ENCODE data around the gene SEPTIN5. TPM values are rescaled to one million over a fixed set of nuclear protein-coding genes. Genes with fewer than 3 reads are reported as not detected.
A peak's percentile ranks its signal among the peaks of the same experiment; 100 is the strongest.

Gene SEPTIN5
- total RNA-seq, 1 donor from 2014 or later, result 7.3 TPM

- Histone ChIP-seq H3K27me3 (ENCODE audit: insufficient read depth, low read length) (no peaks in the 10 kb centered on the region), H3K9ac (ENCODE audit: low read length) (no peak overlapping the region), H2AFZ (ENCODE audit: low read depth, low read length) (no peak overlapping the region), H3K79me2 (ENCODE audit: insufficient read depth, low read length) (peaks cover 23% of the 10 kb centered on the region), H3K27ac (ENCODE audit: low read depth, low read length) (no peak overlapping the region), H3K4me2 (ENCODE audit: low read length) (no peak overlapping the region), H3K4me1 (ENCODE audit: insufficient read depth, low read length) (peaks cover 19% of the 10 kb centered on the region), H3K36me3 (ENCODE audit: insufficient read depth, low read length) (peaks cover 5% of the 10 kb centered on the region), H4K20me1 (ENCODE audit: insufficient read depth, low read length) (peaks cover 40% of the 10 kb centered on the region), H3K9me3 (ENCODE audit: insufficient read depth, low read depth, low read length) (no peaks in the 10 kb centered on the region), H3K4me3 (ENCODE audit: insufficient read depth, low read depth, low read length) (no peak overlapping the region)
- no peak for DNase-seq (ENCODE audit: low read depth)
- H3K27me3 Mint-ChIP-seq (ENCODE audit: low read depth, unreplicated experiment), result peaks cover 51% of the 10 kb centered on the region
- peaks cover 6% of the 10 kb centered on the region for H3K9me3 Mint-ChIP-seq (ENCODE audit: unreplicated experiment)
- TF ChIP-seq CTCF (IDR thresholded peaks at IDR 0.05; ENCODE audit: insufficient read depth, low read depth, low read length) (no peak), EZH2 (IDR thresholded peaks at IDR 0.05; ENCODE audit: insufficient read depth, low read length) (no peak)
- FAIRE-seq, result no peak
- peaks cover 2% of the 10 kb centered on the region for H3K4me1 Mint-ChIP-seq (ENCODE audit: low read depth, unreplicated experiment)
- H3K36me3 Mint-ChIP-seq (ENCODE audit: low read depth, unreplicated experiment), result peaks cover 11% of the 10 kb centered on the region
- no peak overlapping the region for H3K27ac Mint-ChIP-seq (ENCODE audit: unreplicated experiment)
- H3K4me3 Mint-ChIP-seq (ENCODE audit: unreplicated experiment), result no peak overlapping the region
Observed at GRCh38 chr22:19716829-19717105, 2.5 kb downstream of the SEPTIN5 start.

- Mint-ChIP-seq H3K36me3 (ENCODE audit: low read depth, unreplicated experiment) (peaks cover 11% of the 10 kb centered on the region), H3K27me3 (ENCODE audit: low read depth, unreplicated experiment) (peaks cover 48% of the 10 kb centered on the region), H3K27ac (ENCODE audit: unreplicated experiment) (no peak overlapping the region), H3K4me1 (ENCODE audit: low read depth, unreplicated experiment) (peaks cover 2% of the 10 kb centered on the region), H3K4me3 (ENCODE audit: unreplicated experiment) (no peak overlapping the region), H3K9me3 (ENCODE audit: unreplicated experiment) (peaks cover 6% of the 10 kb centered on the region)
- peaks cover 19% of the 10 kb centered on the region for H3K4me1 ChIP-seq (ENCODE audit: insufficient read depth, low read length)
- TF ChIP-seq EZH2 (IDR thresholded peaks at IDR 0.05; ENCODE audit: insufficient read depth, low read length) (no peak), CTCF (IDR thresholded peaks at IDR 0.05; ENCODE audit: insufficient read depth, low read depth, low read length) (no peak)
- DNase-seq (ENCODE audit: low read depth) (no peak), FAIRE-seq (no peak)
- H3K36me3 ChIP-seq (ENCODE audit: insufficient read depth, low read length), result peaks cover 5% of the 10 kb centered on the region
- H3K9me3 ChIP-seq (ENCODE audit: insufficient read depth, low read depth, low read length), result no peaks in the 10 kb centered on the region
- peaks cover 40% of the 10 kb centered on the region for H4K20me1 ChIP-seq (ENCODE audit: insufficient read depth, low read length)
- H2AFZ ChIP-seq (ENCODE audit: low read depth, low read length), result no peak overlapping the region
- peak overlapping the region; percentile 92 for H3K4me2 ChIP-seq (ENCODE audit: low read length)
- H3K27me3 ChIP-seq (ENCODE audit: insufficient read depth, low read length), result no peaks in the 10 kb centered on the region
- H3K79me2 ChIP-seq (ENCODE audit: insufficient read depth, low read length), result peaks cover 23% of the 10 kb centered on the region
- H3K9ac ChIP-seq (ENCODE audit: low read length), result no peak overlapping the region
- no peak overlapping the region for H3K27ac ChIP-seq (ENCODE audit: low read depth, low read length)
- no peak overlapping the region for H3K4me3 ChIP-seq (ENCODE audit: insufficient read depth, low read depth, low read length)
Observed at GRCh38 chr22:19717181-19717580, 2.9 kb downstream of the SEPTIN5 start.

- peaks cover 6% of the 10 kb centered on the region for H3K9me3 Mint-ChIP-seq (ENCODE audit: unreplicated experiment)
- Histone ChIP-seq H3K36me3 (ENCODE audit: insufficient read depth, low read length) (peaks cover 5% of the 10 kb centered on the region), H3K4me1 (ENCODE audit: insufficient read depth, low read length) (peaks cover 19% of the 10 kb centered on the region), H3K27ac (ENCODE audit: low read depth, low read length) (no peak overlapping the region), H4K20me1 (ENCODE audit: insufficient read depth, low read length) (peaks cover 46% of the 10 kb centered on the region), H3K27me3 (ENCODE audit: insufficient read depth, low read length) (no peaks in the 10 kb centered on the region), H3K4me3 (ENCODE audit: insufficient read depth, low read depth, low read length) (peak overlapping the region; percentile 63), H2AFZ (ENCODE audit: low read depth, low read length) (peak overlapping the region; percentile 90), H3K9me3 (ENCODE audit: insufficient read depth, low read depth, low read length) (no peaks in the 10 kb centered on the region), H3K79me2 (ENCODE audit: insufficient read depth, low read length) (peaks cover 23% of the 10 kb centered on the region), H3K9ac (ENCODE audit: low read length) (peak overlapping the region; percentile 78), H3K4me2 (ENCODE audit: low read length) (peak overlapping the region; percentile 92)
- TF ChIP-seq CTCF (IDR thresholded peaks at IDR 0.05; ENCODE audit: insufficient read depth, low read depth, low read length) (peak; percentile 33), EZH2 (IDR thresholded peaks at IDR 0.05; ENCODE audit: insufficient read depth, low read length) (no peak)
- peaks cover 11% of the 10 kb centered on the region for H3K36me3 Mint-ChIP-seq (ENCODE audit: low read depth, unreplicated experiment)
- peak overlapping the region; percentile 77 for H3K4me3 Mint-ChIP-seq (ENCODE audit: unreplicated experiment)
- peak overlapping the region; percentile 41 for H3K27ac Mint-ChIP-seq (ENCODE audit: unreplicated experiment)
- FAIRE-seq (no peak), DNase-seq (ENCODE audit: low read depth) (peak; percentile 21)
- peaks cover 43% of the 10 kb centered on the region for H3K27me3 Mint-ChIP-seq (ENCODE audit: low read depth, unreplicated experiment)
- peaks cover 2% of the 10 kb centered on the region for H3K4me1 Mint-ChIP-seq (ENCODE audit: low read depth, unreplicated experiment)
Observed at GRCh38 chr22:19717691-19718455, 3.6 kb downstream of the SEPTIN5 start.

Measured in astrocyte (in vitro differentiated cells and primary cell).